ENCODE data around the gene SLC38A3.

The SLC38A3 gene

GRCh38 chr3:50233176-50233575 is 28.1 kb downstream of the SLC38A3 start:
- peak overlapping the region; percentile 55 for H3K27ac ChIP-seq (replicated peaks; ENCODE audit: low read length)

GRCh38 chr3:50235716-50236483 is 30.8 kb downstream of the SLC38A3 start, which contains the start of gene GNAI2:
TSS of gene GNAI2 (plus strand) at chr3:50236204. CDS start at chr3:50236336, 132 bp downstream.
- Histone ChIP-seq H3K79me1 (ENCODE audit: low read depth, low read length) (peaks cover 3% of the 10 kb centered on the region), H2BK120ac (ENCODE audit: low read depth, low read length) (peak within 1 kb of the TSS; percentile 83), H2BK15ac (ENCODE audit: low read length) (peak within 1 kb of the TSS; percentile 62), H3K4me1 (ENCODE audit: control insufficient read depth in 2 of 2, insufficient read depth in 1 of 2, low read depth in 1 of 2, low read length in 2 of 2) (peaks cover 38 to 50% of the 10 kb centered on the region in 2 donors), H3K23ac (ENCODE audit: low read depth, low read length, poor library complexity) (peak within 1 kb of the TSS; percentile 94), H3K4me2 (ENCODE audit: insufficient read depth, low read length, poor library complexity, severe bottlenecking) (peak within 1 kb of the TSS; percentile 89), H4K8ac (ENCODE audit: low read depth, low read length) (no peak within 1 kb of the TSS), H2AFZ (ENCODE audit: low read length) (peak within 1 kb of the TSS; percentile 70), H2AK5ac (ENCODE audit: low read depth, low read length) (peak within 1 kb of the TSS; percentile 97), H3K9me3 (replicated peaks in 1 of 2; ENCODE audit: control insufficient read depth in 2 of 2, insufficient read depth in 1 of 2, low read depth in 1 of 2, low read length in 2 of 2) (no peaks in the 10 kb centered on the region), H2BK5ac (ENCODE audit: low read length) (peak within 1 kb of the TSS; percentile 68), H4K91ac (ENCODE audit: low read depth, low read length, poor library complexity) (peak within 1 kb of the TSS; percentile 93), H2BK12ac (ENCODE audit: low read length) (peak within 1 kb of the TSS; percentile 95), H3K27ac (replicated peaks; ENCODE audit: low read length) (peak within 1 kb of the TSS; percentile 80), H3K27me3 (ENCODE audit: control insufficient read depth in 3 of 3, insufficient read depth in 3 of 3, low read depth in 1 of 3, low read length in 3 of 3) (no peaks in the 10 kb centered on the region), H3K14ac (ENCODE audit: low read length) (no peak within 1 kb of the TSS), H3K36me3 (replicated peaks in 1 of 2; ENCODE audit: control insufficient read depth in 2 of 2, insufficient read depth in 2 of 2, low read length in 2 of 2) (peaks cover 3 to 23% of the 10 kb centered on the region in 2 donors), H3K4me3 (ENCODE audit: low read length in 2 of 2) (peak within 1 kb of the TSS; percentile 90 to 94), H3K18ac (ENCODE audit: low read length) (peak within 1 kb of the TSS; percentile 96), H3K9ac (ENCODE audit: low read depth, low read length, poor library complexity) (peak within 1 kb of the TSS; percentile 97), H3K4ac (ENCODE audit: low read length) (peak within 1 kb of the TSS; percentile 46)
- WGBS, 2 donors (ENCODE audit: extremely low coverage in 2 of 2, insufficient read length in 2 of 2, insufficient replicate concordance in 1 of 2) = no CpG with 5 or more reads among the region's 75 CpGs
- DNase-seq (ENCODE audit: low spot score) = peak; percentile 98

More at GRCh38 chr3:50233176-50233575, 28.1 kb downstream of the SLC38A3 start:
- Histone ChIP-seq H2AFZ (ENCODE audit: low read length) (no peak overlapping the region), H3K79me1 (ENCODE audit: low read depth, low read length) (peaks cover 2% of the 10 kb centered on the region), H3K4me3 (ENCODE audit: low read length in 2 of 2) (no peak overlapping the region), H2BK15ac (ENCODE audit: low read length) (peak overlapping the region; percentile 8), H2BK12ac (ENCODE audit: low read length) (peak overlapping the region; percentile 76), H4K91ac (ENCODE audit: low read depth, low read length, poor library complexity) (no peak overlapping the region), H3K4ac (ENCODE audit: low read length) (no peak overlapping the region), H3K27me3 (ENCODE audit: control insufficient read depth in 3 of 3, insufficient read depth in 3 of 3, low read depth in 1 of 3, low read length in 3 of 3) (no peaks in the 10 kb centered on the region), H3K14ac (ENCODE audit: low read length) (no peak overlapping the region), H2BK120ac (ENCODE audit: low read depth, low read length) (peak overlapping the region; percentile 62), H3K4me2 (ENCODE audit: insufficient read depth, low read length, poor library complexity, severe bottlenecking) (no peak overlapping the region), H3K18ac (ENCODE audit: low read length) (peak overlapping the region; percentile 92), H3K23ac (ENCODE audit: low read depth, low read length, poor library complexity) (no peak overlapping the region), H3K9me3 (replicated peaks in 1 of 2; ENCODE audit: control insufficient read depth in 2 of 2, insufficient read depth in 1 of 2, low read depth in 1 of 2, low read length in 2 of 2) (no peaks in the 10 kb centered on the region), H3K36me3 (replicated peaks in 1 of 2; ENCODE audit: control insufficient read depth in 2 of 2, insufficient read depth in 2 of 2, low read length in 2 of 2) (peaks cover under 1% of the 10 kb centered on the region in 2 donors), H2AK5ac (ENCODE audit: low read depth, low read length) (peak overlapping the region; percentile 89), H3K9ac (ENCODE audit: low read depth, low read length, poor library complexity) (no peak overlapping the region), H3K4me1 (ENCODE audit: control insufficient read depth in 2 of 2, insufficient read depth in 1 of 2, low read depth in 1 of 2, low read length in 2 of 2) (peaks cover 21 to 43% of the 10 kb centered on the region in 2 donors), H2BK5ac (ENCODE audit: low read length) (peak overlapping the region; percentile 60), H4K8ac (ENCODE audit: low read depth, low read length) (no peak overlapping the region)
- WGBS, 2 donors (ENCODE audit: extremely low coverage in 2 of 2, insufficient read length in 2 of 2, insufficient replicate concordance in 1 of 2) = no CpG with 5 or more reads among the region's 4 CpGs
- no peak for DNase-seq (ENCODE audit: low spot score)

GRCh38 chr3:50236484-50237132 is 31.5 kb downstream of the SLC38A3 start:
- WGBS, 2 donors (ENCODE audit: extremely low coverage in 2 of 2, insufficient read length in 2 of 2, insufficient replicate concordance in 1 of 2) = no CpG with 5 or more reads among the region's 13 CpGs
- Histone ChIP-seq H3K4me2 (ENCODE audit: insufficient read depth, low read length, poor library complexity, severe bottlenecking) (peak overlapping the region; percentile 89), H3K4me1 (ENCODE audit: control insufficient read depth in 2 of 2, insufficient read depth in 1 of 2, low read depth in 1 of 2, low read length in 2 of 2) (peaks cover 44 to 51% of the 10 kb centered on the region in 2 donors), H4K8ac (ENCODE audit: low read depth, low read length) (no peak overlapping the region), H3K9me3 (replicated peaks in 1 of 2; ENCODE audit: control insufficient read depth in 2 of 2, insufficient read depth in 1 of 2, low read depth in 1 of 2, low read length in 2 of 2) (no peaks in the 10 kb centered on the region), H3K23ac (ENCODE audit: low read depth, low read length, poor library complexity) (peak overlapping the region; percentile 94), H3K9ac (ENCODE audit: low read depth, low read length, poor library complexity) (peak overlapping the region; percentile 97), H2BK120ac (ENCODE audit: low read depth, low read length) (peak overlapping the region; percentile 2), H2BK5ac (ENCODE audit: low read length) (peak overlapping the region; percentile 62), H3K27ac (replicated peaks; ENCODE audit: low read length) (peak overlapping the region; percentile 55), H2AFZ (ENCODE audit: low read length) (peak overlapping the region; percentile 36), H3K4ac (ENCODE audit: low read length) (no peak overlapping the region), H3K4me3 (ENCODE audit: low read length in 2 of 2) (peak overlapping the region; percentile 90 to 94), H2AK5ac (ENCODE audit: low read depth, low read length) (peak overlapping the region; percentile 82), H4K91ac (ENCODE audit: low read depth, low read length, poor library complexity) (no peak overlapping the region), H3K36me3 (replicated peaks in 1 of 2; ENCODE audit: control insufficient read depth in 2 of 2, insufficient read depth in 2 of 2, low read length in 2 of 2) (peaks cover 3 to 23% of the 10 kb centered on the region in 2 donors), H2BK12ac (ENCODE audit: low read length) (no peak overlapping the region), H2BK15ac (ENCODE audit: low read length) (peak overlapping the region; percentile 62), H3K18ac (ENCODE audit: low read length) (peak overlapping the region; percentile 96), H3K27me3 (ENCODE audit: control insufficient read depth in 3 of 3, insufficient read depth in 3 of 3, low read depth in 1 of 3, low read length in 3 of 3) (no peaks in the 10 kb centered on the region), H3K79me1 (ENCODE audit: low read depth, low read length) (peaks cover 3% of the 10 kb centered on the region), H3K14ac (ENCODE audit: low read length) (no peak overlapping the region)
- DNase-seq (ENCODE audit: low spot score) = no peak
